Sigmoid colon (tissue), 7 donors: ENCODE data around the gene POLDIP2. TPM values are rescaled to one million over a fixed set of nuclear protein-coding genes. Genes with fewer than 3 reads are reported as not detected.

ENCODE experiments used
- DNase-seq: peaks from one replicate; pipeline ENCODE4 v3.0.0-alpha.2; 2019
- H3K27ac ChIP-seq, 4 donors: fragments of 200-600 bp; sonication (generic); one replicate each; pipeline ENCODE4 v1.5.1; 2016 to 2019; ENCODE audit warnings: mild to moderate bottlenecking in 1 of 4
- H3K27me3 ChIP-seq, 3 donors: fragments of 200-600 bp; sonication (generic); one replicate each; pipeline ENCODE4 v1.5.1; 2019; ENCODE audit warnings: mild to moderate bottlenecking in 1 of 3
- H3K36me3 ChIP-seq, 4 donors: fragments of 200-600 bp; sonication (generic); one replicate each; pipeline ENCODE4 v1.5.1; 2016 to 2019
- H3K4me1 ChIP-seq, 4 donors: fragments of 200-600 bp; sonication (generic); one replicate each; pipeline ENCODE4 v1.5.1; 2017 to 2019
- H3K4me3 ChIP-seq, 4 donors: fragments of 200-600 bp; sonication (generic); one replicate each; pipeline ENCODE4 v1.5.1; 2017 to 2019; ENCODE audit warnings: mild to moderate bottlenecking in 2 of 4, moderate library complexity in 1 of 4
- H3K9me3 ChIP-seq, 4 donors: fragments of 200-600 bp in 3 of 4; sonication (generic) in 3 of 4; one replicate each; pipeline versions ENCODE4 v1.5.1 to v1.6.1; 2013 to 2019
- CTCF ChIP-seq, 4 experiments: fragments of 450-650 bp in 3 of 4; fragments of 200-600 bp in 1 of 4; IDR thresholded peaks; one replicate each; pipeline ENCODE4 v1.5.1; 2016 to 2019; ENCODE audit warnings: antibody characterized with exemption in 4 of 4, mild to moderate bottlenecking in 3 of 4, moderate library complexity in 2 of 4
- EP300 ChIP-seq, 4 donors: sonication (generic); formaldehyde crosslinking; IDR thresholded peaks; one replicate each; pipeline ENCODE4 v1.6.1; 2017; ENCODE audit warnings: antibody characterized with exemption in 4 of 4
- POLR2A ChIP-seq, 2 donors: fragments of 450-650 bp; IDR thresholded peaks; one replicate each; pipeline ENCODE4 v1.6.1; 2016; ENCODE audit warnings: antibody characterized with exemption in 2 of 2, mild to moderate bottlenecking in 2 of 2, moderate library complexity in 2 of 2
- POLR2AphosphoS5 ChIP-seq, 4 donors: sonication (generic); formaldehyde crosslinking; IDR thresholded peaks; one replicate each; pipeline ENCODE4 v1.6.1; 2017; ENCODE audit warnings: antibody characterized with exemption in 4 of 4
- WGBS, 2 donors: extraction: QIAGEN DNeasy Blood & Tissue Kit; methylation state at CpG; one replicate each; pipeline ENCODE4 v1.1.7; 2013; 5-methylcytosine and 5-hydroxymethylcytosine counted together
- intact Hi-C: fragments of 100-400 bp; cut with DNase I; formaldehyde crosslinking; loops from one replicate; pipeline ENCODE4 v1.15.1; 2023
- polyA plus RNA-seq, 3 donors: library from polyadenylated mRNA; stranded (reverse); fragments of 200-250 nt; gene quantifications; one replicate each; pipeline ENCODE4 v1.2.3, GENCODE V29; 2013
- total RNA-seq, 4 donors: library from RNA; depleted of rRNA; stranded (reverse); fragments of >200 nt; gene quantifications; one replicate each; pipeline ENCODE4 v1.1.0, GENCODE V29; 2016
- donor health status: healthy with polysubstance abuse.
- donor health status: Bipolar disorder and iron deficiency.
- donor health status: healthy.

POLDIP2 gene
- total and polyA plus RNA-seq, 7 donors: 55.8 to 80.5 (median 65.6) TPM

- Histone ChIP-seq H3K9me3 (no peaks in the 10 kb centered on the region), H3K27me3 (no peaks in the 10 kb centered on the region), H3K4me3 (no peak overlapping the region), H3K27ac (no peak overlapping the region), H3K36me3 (peaks cover 3 to 29% (median 9%) of the 10 kb centered on the region in 4 donors), H3K4me1 (peaks cover 0 to 10% (median 8%) of the 10 kb centered on the region in 4 donors)
- intact Hi-C loops: no loop called here
- TF ChIP-seq EP300 (IDR thresholded peaks at IDR 0.05): no peak
- TF ChIP-seq CTCF (IDR thresholded peaks at IDR 0.05): no peak
- no peak for TF ChIP-seq POLR2A (IDR thresholded peaks at IDR 0.05)
- TF ChIP-seq POLR2AphosphoS5 (IDR thresholded peaks at IDR 0.05): no peak
- DNase-seq: no peak
- 71 to 84% methylated on average over 5 of the region's 5 CpGs for WGBS, 2 donors
These were observed 33.0 kb downstream of the POLDIP2 start for GRCh38 chr17:28324267-28324745.

GRCh38 chr17:28320215-28321061, 36.9 kb downstream of the POLDIP2 start:
- peaks cover 0 to 22% (median 19%) of the 10 kb centered on the region in 4 donors for H3K4me1 ChIP-seq
- H3K4me3 ChIP-seq: no peak overlapping the region
- 45 to 72% methylated on average over 8 of the region's 8 CpGs for WGBS, 2 donors
- no peaks in the 10 kb centered on the region for H3K36me3 ChIP-seq
- no peak overlapping the region for H3K27ac ChIP-seq
- no peaks in the 10 kb centered on the region for H3K9me3 ChIP-seq
- no peak for TF ChIP-seq POLR2A (IDR thresholded peaks at IDR 0.05)
- no peak for TF ChIP-seq CTCF (IDR thresholded peaks at IDR 0.05)
- no peak for TF ChIP-seq POLR2AphosphoS5 (IDR thresholded peaks at IDR 0.05)
- TF ChIP-seq EP300 (IDR thresholded peaks at IDR 0.05): no peak
- H3K27me3 ChIP-seq: no peaks in the 10 kb centered on the region
- DNase-seq: no peak
- intact Hi-C loops: no loop called here

GRCh38 chr17:28319598-28319935, 37.8 kb downstream of the POLDIP2 start:
- 2 to 5% methylated on average over 7 of the region's 7 CpGs for WGBS, 2 donors
- Histone ChIP-seq H3K4me1 (peaks cover 0 to 22% (median 19%) of the 10 kb centered on the region in 4 donors), H3K9me3 (no peaks in the 10 kb centered on the region)

More at GRCh38 chr17:28319598-28319935, 37.8 kb downstream of the POLDIP2 start:
- Histone ChIP-seq H3K36me3 (no peaks in the 10 kb centered on the region), H3K27me3 (no peaks in the 10 kb centered on the region), H3K27ac (peak overlapping the region; percentile 64 to 79 (median 76)), H3K4me3 (peak overlapping the region; percentile 51 to 68 (median 58))
- TF ChIP-seq POLR2AphosphoS5 (IDR thresholded peaks at IDR 0.05) (no peak), POLR2A (IDR thresholded peaks at IDR 0.05) (no peak), CTCF (IDR thresholded peaks at IDR 0.05) (no peak), EP300 (IDR thresholded peaks at IDR 0.05) (no peak)
- no peak for DNase-seq
- intact Hi-C loops: loop anchor here (2.0 to 5.0 kb wide), 2 partner anchors 15 to 277 kb away; partner anchors contain the start of genes IFT20, NLK and TNFAIP1
